ENCODE data around the gene KLHDC3. TPM values are rescaled to one million over a fixed set of nuclear protein-coding genes. Genes with fewer than 3 reads are reported as not detected.

KLHDC3 gene
- total and polyA plus RNA-seq, 12 donors: 51.2 to 144 (median 110) TPM

- Histone ChIP-seq H3K27me3 (no peaks in the 10 kb centered on the region), H3K9me3 (replicated peaks in 1 of 3) (no peaks in the 10 kb centered on the region), H3K4me1 (replicated peaks in 1 of 2) (no peaks in the 10 kb centered on the region), H3K27ac (no peak overlapping the region), H3K36me3 (replicated peaks in 1 of 2) (peaks cover 0 to 31% of the 10 kb centered on the region in 2 donors), H3K4me3 (no peak overlapping the region)
- TF ChIP-seq CTCF (IDR thresholded peaks at IDR 0.05) (peak; percentile 25 to 53 (median 40)), POLR2A (IDR thresholded peaks at IDR 0.05) (no peak)
- WGBS, 4 donors: 55 to 67% (median 60%) methylated on average over 6 of the region's 6 CpGs
- DNase-seq: no peak
- intact Hi-C loops (cut with DNase I): loop anchor here in 1 of 2 donors (5.0 kb wide), 1 partner anchor 77 kb away; no protein-coding TSS in a partner anchor
Measured at GRCh38 chr6:43070028-43070632, 56.1 kb downstream of the KLHDC3 start.

Other genes with a start within 250 kb of the KLHDC3 start
- gene BICRAL, start 232.2 kb upstream of the KLHDC3 start, total RNA-seq: 10 to 100 TPM in 4 of 9 donors, 1 to 10 TPM in 5; 5.9 to 16.1 (median 9.6) TPM
- gene BICRAL, start 232.2 kb upstream of the KLHDC3 start, polyA plus RNA-seq: 1 to 10 TPM; 2.8 to 8.7 (median 4.1) TPM
- gene RPL7L1, start 134.6 kb upstream of the KLHDC3 start, total RNA-seq: 100 to 1,000 TPM in 3 of 9 donors, 10 to 100 TPM in 6; 90.2 to 130 (median 94.9) TPM
- 100 to 1,000 TPM in 1 of 3 donors, 10 to 100 TPM in 2; 33.3 to 106 (median 47.2) TPM for gene RPL7L1, start 134.6 kb upstream of the KLHDC3 start, polyA plus RNA-seq
- gene PTCRA, start 98.2 kb upstream of the KLHDC3 start, total RNA-seq: under 1 TPM in 2 of 9 donors, not detected in 7; 0.22 to 0.34 TPM
- not detected for gene PTCRA, start 98.2 kb upstream of the KLHDC3 start, polyA plus RNA-seq
- gene CNPY3, start 84.8 kb upstream of the KLHDC3 start, total RNA-seq: 10 to 100 TPM; 21.1 to 59.7 (median 38.5) TPM
- gene CNPY3, start 84.8 kb upstream of the KLHDC3 start, polyA plus RNA-seq: 10 to 100 TPM; 22.4 to 53.5 (median 48.2) TPM
- gene GNMT, start 53.5 kb upstream of the KLHDC3 start, total RNA-seq: under 1 TPM in 5 of 9 donors, not detected in 4; 0.28 to 0.65 (median 0.52) TPM
- gene GNMT, start 53.5 kb upstream of the KLHDC3 start, polyA plus RNA-seq: 1 to 10 TPM in 2 of 3 donors, under 1 TPM in 1; 0.29 to 4.4 (median 1.1) TPM
- 10 to 100 TPM; 21.0 to 63.9 (median 34.3) TPM for gene PEX6, start 35.1 kb upstream of the KLHDC3 start, total RNA-seq
- gene PEX6, start 35.1 kb upstream of the KLHDC3 start, polyA plus RNA-seq: 10 to 100 TPM in 2 of 3 donors, 1 to 10 TPM in 1; 7.4 to 41.7 (median 22.7) TPM
- 10 to 100 TPM; 24.2 to 97.8 (median 32.5) TPM for gene PPP2R5D, start 29.7 kb upstream of the KLHDC3 start, total RNA-seq
- 10 to 100 TPM; 29.7 to 38.9 (median 37.9) TPM for gene PPP2R5D, start 29.7 kb upstream of the KLHDC3 start, polyA plus RNA-seq
- 100 to 1,000 TPM in 2 of 9 donors, 10 to 100 TPM in 7; 54.6 to 109 (median 69.8) TPM for gene MEA1, start 303 bp upstream of the KLHDC3 start, total RNA-seq
- 100 to 1,000 TPM in 2 of 3 donors, 10 to 100 TPM in 1; 81.1 to 142 (median 135) TPM for gene MEA1, start 303 bp upstream of the KLHDC3 start, polyA plus RNA-seq
- gene RRP36, start 7.4 kb downstream of the KLHDC3 start, total RNA-seq: 100 to 1,000 TPM in 1 of 9 donors, 10 to 100 TPM in 8; 37.9 to 109 (median 53.7) TPM
- 10 to 100 TPM; 29.6 to 98.2 (median 32.1) TPM for gene RRP36, start 7.4 kb downstream of the KLHDC3 start, polyA plus RNA-seq
- 10 to 100 TPM; 17.9 to 52.5 (median 35.5) TPM for gene CUL7, start 39.6 kb downstream of the KLHDC3 start, total RNA-seq
- 10 to 100 TPM; 12.0 to 30.6 (median 19.3) TPM for gene CUL7, start 39.6 kb downstream of the KLHDC3 start, polyA plus RNA-seq
- 100 to 1,000 TPM in 1 of 9 donors, 10 to 100 TPM in 8; 16.7 to 118 (median 74.6) TPM for gene MRPL2, start 45.2 kb downstream of the KLHDC3 start, total RNA-seq
- gene MRPL2, start 45.2 kb downstream of the KLHDC3 start, polyA plus RNA-seq: 100 to 1,000 TPM in 2 of 3 donors, 10 to 100 TPM in 1; 65.9 to 143 (median 124) TPM
- 10 to 100 TPM; 16.1 to 51.9 (median 33.3) TPM for gene KLC4, start 45.4 kb downstream of the KLHDC3 start, total RNA-seq
- 10 to 100 TPM; 14.2 to 84.9 (median 47.1) TPM for gene KLC4, start 45.4 kb downstream of the KLHDC3 start, polyA plus RNA-seq
- gene PTK7, start 62.1 kb downstream of the KLHDC3 start, total RNA-seq: 10 to 100 TPM in 4 of 9 donors, 1 to 10 TPM in 5; 2.8 to 16.7 (median 8.4) TPM
- gene PTK7, start 62.1 kb downstream of the KLHDC3 start, polyA plus RNA-seq: 10 to 100 TPM in 1 of 3 donors, 1 to 10 TPM in 2; 2.8 to 14.2 (median 8.1) TPM
- gene SRF, start 157.0 kb downstream of the KLHDC3 start, total RNA-seq: 10 to 100 TPM in 8 of 9 donors, 1 to 10 TPM in 1; 7.3 to 30.9 (median 23.8) TPM
- 10 to 100 TPM; 12.6 to 23.3 (median 22.4) TPM for gene SRF, start 157.0 kb downstream of the KLHDC3 start, polyA plus RNA-seq
- 10 to 100 TPM; 23.3 to 49.3 (median 30.0) TPM for gene CUL9, start 167.9 kb downstream of the KLHDC3 start, total RNA-seq
- 100 to 1,000 TPM in 1 of 3 donors, 10 to 100 TPM in 2; 13.3 to 195 (median 97.5) TPM for gene CUL9, start 167.9 kb downstream of the KLHDC3 start, polyA plus RNA-seq
- gene DNPH1, start 215.2 kb downstream of the KLHDC3 start, total RNA-seq: 100 to 1,000 TPM in 6 of 9 donors, 10 to 100 TPM in 3; 57.2 to 229 (median 133) TPM
- 100 to 1,000 TPM in 1 of 3 donors, 10 to 100 TPM in 2; 33.7 to 143 (median 95.1) TPM for gene DNPH1, start 215.2 kb downstream of the KLHDC3 start, polyA plus RNA-seq
- gene TTBK1, start 229.2 kb downstream of the KLHDC3 start, total RNA-seq: 1 to 10 TPM in 3 of 9 donors, under 1 TPM in 6; 0.17 to 1.8 (median 0.44) TPM
- gene TTBK1, start 229.2 kb downstream of the KLHDC3 start, polyA plus RNA-seq: 1 to 10 TPM in 1 of 3 donors, under 1 TPM in 2; 0.81 to 5.4 (median 0.95) TPM